GM10266 (cell line): ENCODE measurements around the gene MNT.

Source experiments
- DNase-seq: peaks from one replicate; pipeline ENCODE4 v3.0.0; 2012; ENCODE audit errors: extremely low spot score
- TF ChIP-seq, protein P1 (sequence below): IDR thresholded peaks from 2 replicates; pipeline ENCODE4 v1.5.1; 2012; ENCODE audit warnings: mild to moderate bottlenecking, low read depth; ENCODE audit not compliant: control insufficient read depth, insufficient read depth; ENCODE audit errors: missing control alignments

MNT gene

DNA sequence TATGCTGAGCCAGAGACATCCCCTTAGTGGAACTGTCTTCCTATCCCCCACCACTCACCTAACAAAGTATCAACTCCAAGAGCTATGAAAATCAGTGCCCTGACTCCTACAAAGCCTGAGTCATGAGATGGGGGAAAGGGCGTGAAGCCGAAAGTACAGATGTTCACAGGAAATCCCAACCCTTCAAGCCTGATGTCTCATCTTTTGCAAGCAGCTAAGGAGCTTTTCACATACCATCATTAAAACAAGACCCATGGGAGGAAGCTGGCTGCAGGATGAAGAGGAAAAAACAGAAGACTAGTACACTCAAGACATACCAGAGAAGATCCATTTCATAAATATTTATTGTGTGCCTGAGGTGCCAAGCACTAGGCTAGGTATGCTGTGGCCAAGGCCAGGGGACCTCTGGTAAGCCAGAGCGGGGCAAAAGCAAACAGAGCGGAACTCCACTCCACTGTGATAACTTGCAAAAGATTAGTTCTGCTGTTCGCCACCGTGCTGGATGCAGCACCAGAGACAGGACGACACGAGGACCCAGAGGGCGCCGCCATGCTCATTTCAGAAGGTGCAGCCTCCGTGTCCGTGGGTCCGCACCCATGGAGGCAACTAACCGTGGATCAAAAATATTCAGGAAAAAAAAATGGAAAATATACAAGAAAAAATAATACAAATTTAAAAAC, 4.5 kb upstream of the MNT start:
- DNase-seq = no peak
- TF ChIP-seq, protein P1, sequence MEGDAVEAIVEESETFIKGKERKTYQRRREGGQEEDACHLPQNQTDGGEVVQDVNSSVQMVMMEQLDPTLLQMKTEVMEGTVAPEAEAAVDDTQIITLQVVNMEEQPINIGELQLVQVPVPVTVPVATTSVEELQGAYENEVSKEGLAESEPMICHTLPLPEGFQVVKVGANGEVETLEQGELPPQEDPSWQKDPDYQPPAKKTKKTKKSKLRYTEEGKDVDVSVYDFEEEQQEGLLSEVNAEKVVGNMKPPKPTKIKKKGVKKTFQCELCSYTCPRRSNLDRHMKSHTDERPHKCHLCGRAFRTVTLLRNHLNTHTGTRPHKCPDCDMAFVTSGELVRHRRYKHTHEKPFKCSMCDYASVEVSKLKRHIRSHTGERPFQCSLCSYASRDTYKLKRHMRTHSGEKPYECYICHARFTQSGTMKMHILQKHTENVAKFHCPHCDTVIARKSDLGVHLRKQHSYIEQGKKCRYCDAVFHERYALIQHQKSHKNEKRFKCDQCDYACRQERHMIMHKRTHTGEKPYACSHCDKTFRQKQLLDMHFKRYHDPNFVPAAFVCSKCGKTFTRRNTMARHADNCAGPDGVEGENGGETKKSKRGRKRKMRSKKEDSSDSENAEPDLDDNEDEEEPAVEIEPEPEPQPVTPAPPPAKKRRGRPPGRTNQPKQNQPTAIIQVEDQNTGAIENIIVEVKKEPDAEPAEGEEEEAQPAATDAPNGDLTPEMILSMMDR = no peak

GRCh38 chr17:2403044-2403443, 2.2 kb upstream of the MNT start:
- TF ChIP-seq, protein P1 = no peak
- DNase-seq = no peak

GRCh38 chr17:2402544-2402943, 1.7 kb upstream of the MNT start:
- TF ChIP-seq, protein P1 = no peak
- DNase-seq = no peak

DNA sequence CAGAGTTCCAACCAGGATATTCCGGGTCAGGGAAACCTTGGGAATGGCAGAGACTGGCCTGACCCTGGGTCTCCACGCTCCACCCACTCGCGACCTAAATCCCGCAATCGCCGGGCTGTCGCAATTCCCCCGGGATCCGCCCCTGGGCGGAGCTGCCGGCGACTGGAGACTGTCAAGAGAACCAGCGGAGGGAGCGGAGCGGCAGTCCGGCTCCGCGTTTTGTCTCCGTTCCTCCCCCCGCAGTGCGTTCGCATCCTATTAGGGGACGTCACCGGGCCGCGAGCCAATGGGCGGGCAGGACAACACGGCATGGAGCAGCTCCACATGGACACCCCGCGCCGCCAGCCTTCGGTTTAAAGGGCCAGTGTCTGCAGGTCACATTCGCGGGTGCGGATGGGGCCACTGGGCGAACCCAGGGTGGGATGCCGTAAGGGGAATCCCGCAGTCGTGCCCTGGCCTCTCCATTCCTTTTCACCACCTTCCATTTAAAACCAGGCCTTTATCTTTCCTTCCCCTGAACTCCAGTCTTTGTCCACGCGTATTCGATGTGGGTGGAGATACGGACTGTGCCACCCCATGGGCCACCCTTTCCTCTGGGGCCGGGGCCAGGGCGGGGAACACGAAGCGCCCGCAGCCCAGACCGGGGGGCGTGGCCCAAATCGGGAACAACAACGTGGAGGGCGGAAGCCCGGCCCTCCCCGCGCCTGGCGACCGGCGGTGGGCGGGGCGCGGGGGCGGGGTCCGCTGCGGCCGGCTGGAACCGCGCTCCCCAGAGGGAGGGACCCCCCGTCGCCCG, 764 bp upstream of the MNT start:
- DNase-seq = peak; percentile 97

GRCh38 chr17:2400474-2400866, 390 bp downstream of the MNT start:
- TF ChIP-seq, protein P1 = no peak
- peak; percentile 65 for DNase-seq

More for the DNA sequence above, 764 bp upstream of the MNT start:
- TF ChIP-seq, protein P1 = no peak

DNA sequence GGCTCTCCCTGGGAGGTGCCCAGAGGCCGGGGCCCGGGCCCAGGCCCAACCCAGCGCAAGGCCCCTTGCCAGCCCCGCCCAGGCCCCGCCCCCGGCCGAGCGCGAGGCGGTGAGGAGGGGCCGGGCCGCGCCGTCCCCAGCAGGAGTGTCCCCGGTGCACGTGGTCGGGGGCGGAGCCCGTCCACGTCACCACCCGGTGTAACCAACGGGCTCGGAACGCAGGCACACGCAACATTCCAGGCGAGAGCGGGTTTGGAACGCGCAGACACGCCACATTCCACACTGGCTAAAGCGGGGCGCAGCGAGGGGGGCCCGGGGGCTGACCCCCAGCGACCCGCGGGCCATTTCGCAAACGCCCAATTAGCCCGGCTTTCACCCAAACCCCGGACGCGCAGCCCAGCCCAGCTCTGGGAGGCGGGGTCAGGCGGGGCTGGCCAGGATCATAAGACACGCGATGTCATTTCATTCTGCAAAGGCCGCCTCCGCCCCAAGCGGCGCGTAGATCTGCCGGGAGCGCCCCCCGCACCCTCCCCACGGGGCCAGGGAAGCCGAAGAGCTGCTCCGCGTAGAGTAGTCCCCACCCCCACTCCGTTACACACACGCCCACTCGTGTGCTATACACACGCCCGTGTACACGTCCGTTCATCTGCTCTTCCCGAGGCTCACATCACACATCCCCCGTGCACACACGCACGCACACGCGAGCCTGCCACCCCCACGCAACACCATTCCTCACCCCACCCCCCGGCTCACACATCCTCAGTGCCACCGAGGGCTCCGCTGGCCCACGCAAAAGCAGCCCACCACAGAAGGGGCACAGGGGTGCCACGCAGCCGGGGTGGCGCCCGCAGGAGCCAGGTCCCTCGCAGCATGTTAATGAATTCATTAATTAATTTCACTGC, 1.0 kb downstream of the MNT start:
- TF ChIP-seq, protein P1 = no peak
- peak; percentile 98 for DNase-seq
